Stimulated activated CD4-positive, alpha-beta T cell treated with anti-CD3 and anti-CD28 coated beads, Interleukin-4, amount 100 ng/mL, for 24 hours (primary cell): ENCODE measurements around the gene CEMIP2.
"Not testable (repeated sequence)": the region's sequence is repeated elsewhere in the genome, so short reads cannot be mapped to it uniquely, and the experiment has no call there.

Experiments
- DNase-seq: peaks from one replicate; pipeline ENCODE4 v3.0.0-alpha.2; 2020

The CEMIP2 gene

GRCh38 chr9:71675105-71675856 is 93.0 kb downstream of the CEMIP2 start:
- DNase-seq: no peak

GRCh38 chr9:71672573-71672972 is 95.7 kb downstream of the CEMIP2 start:
- no peak for DNase-seq

DNA sequence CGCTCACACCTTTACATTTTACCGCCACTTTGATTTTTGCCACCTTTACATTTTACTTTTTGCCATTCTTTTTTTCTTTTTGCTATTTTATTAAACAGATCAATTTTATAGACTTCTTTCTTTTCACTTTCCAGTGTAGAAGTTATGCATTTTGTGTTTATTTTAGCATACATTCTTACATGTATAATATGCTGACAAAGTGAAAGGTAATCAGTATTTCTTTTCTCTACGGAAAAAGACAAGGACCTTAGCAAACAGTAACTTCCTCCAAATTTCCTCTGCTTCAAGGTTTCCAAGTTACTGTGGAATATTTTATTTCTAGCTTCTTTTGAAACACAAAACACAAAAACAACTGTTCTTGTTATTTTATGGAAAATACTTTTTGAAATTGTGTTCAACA is 97.0 kb downstream of the CEMIP2 start:
- DNase-seq: no peak

- no peak for DNase-seq
Observed at GRCh38 chr9:71670121-71670520, 98.2 kb downstream of the CEMIP2 start.

DNA sequence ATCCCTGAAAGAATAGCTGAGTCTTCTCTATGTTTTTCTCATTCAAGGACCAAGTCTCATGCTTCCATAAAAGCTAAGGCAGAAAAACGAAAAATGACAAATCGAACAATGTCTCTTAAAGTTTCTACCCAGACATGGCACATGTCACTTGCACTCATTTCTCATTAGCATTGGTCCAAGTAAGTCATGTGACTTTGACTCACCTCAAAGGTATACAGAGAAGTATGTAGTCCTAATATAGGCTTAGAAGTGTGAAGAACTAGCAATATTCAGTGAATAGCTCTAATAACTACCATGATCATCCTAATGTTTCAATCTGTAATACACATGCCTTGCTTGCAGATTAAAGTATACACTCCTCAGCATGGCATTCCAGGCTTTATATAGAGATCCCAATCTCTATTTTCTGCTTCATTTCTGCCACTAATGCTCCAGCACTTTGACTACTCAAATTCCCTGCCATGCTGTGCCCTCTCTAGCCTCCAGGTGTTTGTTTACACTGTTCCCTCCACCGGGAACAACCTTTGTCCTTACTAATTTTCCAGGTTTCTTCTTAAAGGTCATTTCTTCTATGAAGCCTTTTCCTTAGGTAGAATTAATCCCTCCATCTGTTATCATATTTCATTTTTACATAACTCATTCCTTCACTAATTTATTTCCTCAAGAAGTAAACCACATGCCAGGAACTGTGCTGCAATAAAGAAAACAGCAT is 98.9 kb downstream of the CEMIP2 start:
- no peak for DNase-seq

DNA sequence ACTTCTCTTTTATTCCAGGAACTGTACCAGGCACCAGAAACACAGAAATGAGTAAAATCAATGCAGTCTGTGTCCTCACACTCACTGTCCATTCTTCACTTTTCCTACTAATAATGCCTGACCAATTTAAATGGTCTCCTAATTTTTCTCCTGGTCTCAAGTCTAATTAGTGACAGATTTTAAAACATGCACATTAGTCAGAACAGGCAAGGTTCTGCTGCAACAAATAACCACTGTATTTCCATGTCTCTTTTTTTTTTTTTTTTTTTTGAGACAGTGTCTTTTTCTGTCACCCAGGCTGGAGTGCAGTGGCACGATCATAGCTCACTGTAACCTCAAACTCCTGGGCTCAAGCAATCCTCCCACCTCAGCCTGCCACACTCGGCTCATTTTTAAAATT is 99.6 kb downstream of the CEMIP2 start:
- DNase-seq: no peak

DNA sequence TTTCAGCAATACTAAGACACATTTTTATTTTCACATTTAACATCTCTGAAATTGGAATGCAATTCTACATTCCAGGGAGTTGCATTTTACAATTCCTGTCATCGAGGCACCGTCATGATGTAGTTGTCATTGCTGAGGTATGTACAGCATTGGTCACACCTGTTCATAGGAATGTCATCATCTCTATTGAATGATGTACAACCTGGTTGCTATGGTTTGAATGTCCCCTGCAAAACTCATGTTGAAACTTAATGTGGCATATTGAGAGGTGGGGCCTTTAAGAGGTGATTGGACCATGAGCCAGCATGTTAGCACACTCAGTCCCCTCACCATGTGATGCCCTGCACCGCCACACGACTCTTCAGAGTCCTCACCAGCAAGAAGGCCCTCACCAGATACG is 103.1 kb downstream of the CEMIP2 start:
- DNase-seq: no peak

DNA sequence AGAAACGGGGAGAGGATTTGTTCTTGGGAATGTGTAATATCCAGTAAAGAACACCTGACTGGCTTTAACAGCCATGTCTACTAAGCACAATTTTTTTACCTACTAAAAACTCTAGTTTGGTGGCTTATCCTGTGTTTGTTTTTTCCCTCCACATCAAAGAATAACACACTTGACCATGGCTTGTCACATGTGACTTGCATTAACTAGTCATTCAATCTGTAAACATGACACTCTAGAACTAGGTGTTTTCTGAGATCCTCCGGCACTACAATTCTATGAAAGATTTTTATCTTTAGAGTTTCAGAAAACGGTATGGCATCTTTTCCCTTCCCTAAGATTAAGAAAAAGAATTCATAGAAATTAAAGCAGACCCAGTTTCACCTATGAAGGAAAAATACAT is 103.7 kb downstream of the CEMIP2 start:
- no peak for DNase-seq

- no peak for DNase-seq
Observed at GRCh38 chr9:71663931-71664459, 104.3 kb downstream of the CEMIP2 start.

DNA sequence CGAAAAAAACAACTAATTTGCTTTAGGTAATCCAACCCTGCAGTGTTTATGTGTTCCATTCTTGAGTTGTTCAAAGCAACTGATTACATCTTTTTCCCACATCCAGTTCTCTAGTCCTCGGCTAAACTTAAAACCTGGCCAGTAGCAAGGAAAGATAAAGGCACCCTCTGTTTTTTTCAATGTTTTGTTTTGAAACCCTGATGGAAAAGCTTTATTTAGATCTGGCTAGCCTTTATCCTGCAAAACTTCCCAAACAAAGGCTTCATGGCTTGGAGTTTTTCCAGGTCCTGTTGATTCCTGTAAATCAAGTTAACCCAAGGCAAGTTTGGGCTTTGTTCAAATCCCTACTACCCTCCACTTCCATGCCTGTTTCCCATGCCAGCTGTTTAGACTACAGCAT is 105.1 kb downstream of the CEMIP2 start:
- DNase-seq: no peak

DNA sequence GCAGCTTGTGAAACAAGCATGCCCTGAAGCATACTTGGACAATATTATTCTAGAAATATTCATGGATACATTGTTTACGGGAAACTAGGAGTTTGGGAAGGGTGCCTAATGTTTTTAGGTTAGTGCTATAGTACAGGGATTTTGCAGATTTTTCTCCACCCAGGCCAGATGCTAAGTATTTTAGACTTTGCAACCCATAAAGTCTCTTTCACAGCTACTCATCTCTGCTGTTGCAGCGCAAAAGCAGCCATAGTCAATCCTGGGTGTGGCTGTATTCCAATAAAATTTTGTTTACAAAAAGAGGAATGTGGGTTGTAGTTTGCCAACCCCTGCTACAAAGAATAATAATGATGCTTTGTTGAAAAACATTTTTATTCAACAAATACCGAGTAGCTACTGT is 106.2 kb downstream of the CEMIP2 start:
- no peak for DNase-seq

- DNase-seq: not testable (repeated sequence)
Observed at GRCh38 chr9:71657276-71657675, 111.0 kb downstream of the CEMIP2 start.

DNA sequence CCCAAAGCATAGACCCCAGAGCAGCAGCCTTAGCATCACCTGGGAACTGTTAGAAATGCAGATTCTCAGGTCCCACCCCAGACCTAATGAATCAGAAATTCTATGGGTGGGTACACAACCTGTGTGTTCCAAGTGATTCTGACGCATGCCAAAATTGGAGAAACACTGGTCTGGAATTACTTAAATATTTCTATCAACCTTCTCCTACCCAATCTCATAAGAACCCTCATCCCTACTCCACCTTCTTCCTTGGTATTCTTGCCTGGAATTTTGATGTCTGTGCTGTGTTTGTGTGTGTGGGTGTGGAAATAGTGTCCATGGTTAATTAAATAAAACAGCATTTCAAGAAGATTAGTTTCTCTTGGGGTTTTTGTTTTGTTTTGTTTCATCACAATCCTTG is 111.8 kb downstream of the CEMIP2 start:
- no peak for DNase-seq

DNA sequence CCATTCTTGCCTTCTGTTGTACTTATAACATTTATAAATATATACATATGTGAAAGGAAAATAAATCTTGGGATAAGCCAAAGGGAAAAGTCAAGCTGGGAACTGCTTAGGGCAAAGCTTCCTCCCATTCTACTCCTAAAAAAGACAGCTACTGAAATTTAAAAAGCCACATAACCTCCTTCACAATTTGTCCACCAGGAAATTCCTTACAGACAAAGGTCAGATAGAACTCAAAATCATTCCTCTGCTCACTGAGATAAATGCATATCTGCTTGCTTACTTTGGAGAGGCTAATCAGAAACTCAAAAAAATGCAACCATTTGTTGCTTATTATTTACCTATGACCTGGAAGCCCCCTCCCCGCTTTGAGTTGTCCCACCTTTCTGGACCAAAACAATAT is 112.5 kb downstream of the CEMIP2 start:
- DNase-seq: no peak

DNA sequence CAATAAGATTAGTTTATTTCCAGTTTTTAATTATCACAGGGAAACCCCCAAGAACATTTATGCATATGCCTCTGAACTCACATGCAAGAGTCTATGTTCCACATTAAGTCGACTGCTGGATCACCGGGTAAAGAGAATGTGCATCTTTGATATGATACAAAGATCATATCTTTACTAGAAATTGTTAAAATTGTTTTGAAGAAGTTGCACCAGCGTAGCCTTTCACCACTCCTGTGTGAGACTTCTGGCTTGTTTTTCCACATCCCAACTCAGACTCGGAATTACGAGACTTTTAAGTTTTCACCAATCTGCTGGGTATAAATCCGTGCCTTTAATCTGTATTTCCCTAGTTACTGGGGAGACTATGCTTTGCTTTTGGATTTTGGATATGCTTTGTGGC is 113.2 kb downstream of the CEMIP2 start:
- no peak for DNase-seq

DNA sequence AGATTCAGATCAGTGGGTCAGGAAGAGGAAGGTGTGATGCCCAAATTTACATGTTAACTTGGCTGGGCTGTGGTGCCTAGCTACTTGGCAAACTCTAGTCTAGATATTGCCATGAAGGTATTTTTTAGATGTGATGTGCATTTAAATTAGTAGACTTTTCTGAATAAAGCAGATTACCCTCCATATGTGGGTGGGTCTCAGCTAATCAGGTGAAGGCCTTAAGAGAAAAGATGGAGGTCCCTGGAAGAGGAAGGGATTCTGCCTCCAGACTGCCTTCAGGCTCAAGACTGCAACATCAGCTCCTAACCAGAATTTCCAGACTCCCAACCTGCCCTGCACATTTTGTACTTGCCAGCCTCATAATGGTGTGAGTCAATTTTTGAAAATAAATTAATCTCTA is 115.8 kb downstream of the CEMIP2 start:
- DNase-seq: no peak

DNA sequence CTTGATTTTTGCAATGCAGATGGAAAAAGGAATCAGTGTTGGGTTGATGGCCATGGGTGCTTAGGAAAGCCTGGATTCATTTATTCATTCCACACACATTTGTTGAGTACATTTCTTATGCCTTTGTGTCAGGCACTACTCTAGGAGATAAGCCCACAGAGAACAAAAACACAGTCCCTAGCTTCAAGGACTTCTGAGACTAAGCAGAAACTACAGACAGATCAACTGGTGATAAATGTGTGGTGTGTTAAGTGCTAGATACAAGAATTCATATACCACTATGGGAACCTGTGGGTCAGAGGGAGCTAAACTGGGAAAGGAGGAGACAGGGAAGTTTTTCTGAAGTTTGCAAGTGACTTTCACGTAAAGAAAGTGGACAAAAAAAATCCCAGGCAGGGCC is 119.9 kb downstream of the CEMIP2 start:
- DNase-seq: no peak

DNA sequence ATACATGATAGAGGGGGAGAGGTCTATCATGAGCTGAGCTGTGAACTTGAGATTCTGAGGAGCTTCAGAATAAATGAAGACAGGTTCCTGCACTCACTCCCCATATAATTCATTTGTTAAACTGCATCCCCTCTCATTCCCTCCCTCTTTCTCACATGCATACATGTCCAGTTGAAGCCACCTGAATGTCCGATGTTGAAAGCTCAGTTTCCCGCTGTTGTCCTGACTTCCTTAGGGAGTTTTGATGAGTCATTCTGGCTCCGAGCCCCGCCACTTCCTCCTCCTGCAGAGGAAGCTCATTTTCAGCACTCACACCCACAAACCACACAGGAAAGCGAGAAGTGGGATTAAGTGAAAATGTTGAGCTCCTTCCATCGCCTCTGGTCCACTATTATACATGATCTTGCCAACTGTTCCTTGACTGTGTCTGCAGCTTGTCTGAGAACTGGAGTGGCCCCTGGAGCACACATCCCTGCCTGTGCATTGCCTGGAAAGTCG is 121.2 kb downstream of the CEMIP2 start:
- no peak for DNase-seq

DNA sequence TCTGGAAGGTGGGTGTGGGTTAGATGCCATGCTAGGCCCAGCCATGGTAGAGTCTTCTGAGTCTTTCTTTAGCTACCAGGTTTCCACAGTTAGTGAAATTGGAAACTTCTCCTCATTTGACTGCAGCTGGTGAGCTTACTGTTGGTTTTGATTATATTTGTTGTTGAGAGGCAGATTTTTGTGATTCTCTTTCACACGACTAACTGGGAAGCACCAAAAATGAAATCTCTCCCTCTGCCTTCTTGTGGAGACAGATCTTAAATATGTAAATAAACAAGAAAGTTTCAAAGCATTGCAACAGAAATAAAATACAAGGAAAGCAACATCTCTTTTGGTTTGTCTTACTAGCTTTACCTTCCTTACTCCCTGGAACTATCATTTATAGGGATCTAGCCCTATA is 122.2 kb downstream of the CEMIP2 start:
- no peak for DNase-seq

DNA sequence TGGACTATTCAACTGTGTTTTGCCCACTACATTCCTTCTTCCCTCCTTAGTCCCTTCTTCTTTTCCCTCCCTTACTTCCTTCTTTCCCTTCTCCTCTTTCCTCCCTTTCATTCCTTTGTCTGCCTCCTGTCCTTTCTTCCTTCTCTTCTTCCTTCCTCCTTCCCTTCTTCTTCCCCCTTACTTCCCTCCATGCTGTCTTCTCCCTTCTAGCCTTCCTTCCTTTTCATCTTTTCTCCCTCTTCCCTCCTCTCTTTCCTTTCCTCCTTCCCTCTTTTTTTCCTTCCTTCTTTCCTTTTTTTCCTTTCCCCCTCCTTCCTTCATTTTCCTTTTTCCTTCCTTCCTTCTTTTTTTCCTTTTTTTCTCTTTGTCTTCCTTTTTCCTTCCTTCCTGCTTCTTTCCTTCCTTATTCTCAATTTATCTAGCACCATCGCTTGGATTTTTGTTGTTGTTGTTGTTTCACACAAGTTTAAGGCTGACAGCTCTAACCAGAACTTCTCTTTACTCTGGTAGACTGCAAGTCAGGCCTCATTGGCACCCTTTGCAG is 123.4 kb downstream of the CEMIP2 start:
- DNase-seq: no peak

DNA sequence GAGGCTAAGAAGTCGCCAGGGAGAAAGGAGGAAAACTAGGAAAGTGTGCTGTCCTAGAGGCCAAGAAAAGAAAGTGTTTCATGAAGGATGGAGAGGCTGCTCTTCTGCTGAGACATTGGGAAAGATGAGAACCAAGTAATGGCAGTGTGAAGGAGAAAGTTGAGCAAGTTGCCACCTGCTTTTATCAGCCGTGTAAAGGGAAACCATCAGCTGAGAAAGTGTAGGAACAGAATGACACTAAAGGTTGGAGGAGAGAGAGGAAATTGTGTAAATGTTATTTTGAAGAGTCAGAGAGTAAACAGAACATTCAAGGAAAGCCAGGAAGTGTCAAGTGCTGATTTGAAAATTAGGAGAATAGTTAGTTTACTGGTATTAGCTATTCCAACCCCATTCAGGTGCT is 125.0 kb downstream of the CEMIP2 start:
- DNase-seq: no peak

GRCh38 chr9:71642056-71642455 is 126.3 kb downstream of the CEMIP2 start:
- DNase-seq: no peak

DNA sequence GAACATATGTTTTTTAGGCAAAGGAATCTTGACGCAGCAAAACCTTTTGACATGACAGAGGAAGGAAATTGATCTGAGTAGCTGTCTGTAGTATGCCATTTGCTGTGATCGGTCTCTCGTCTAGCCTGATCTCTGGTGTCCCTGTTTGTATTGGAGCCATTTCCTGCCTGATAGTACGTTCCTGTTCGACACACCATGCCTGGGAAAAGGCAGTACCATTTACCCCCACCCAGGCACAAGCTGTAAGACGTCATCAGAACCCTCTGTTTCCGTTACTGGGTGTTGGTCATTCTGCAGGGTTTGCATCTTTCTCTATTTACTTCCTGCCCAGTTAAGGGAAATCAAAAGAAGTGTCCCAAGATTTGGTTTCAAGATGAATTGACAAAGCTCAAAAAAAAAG is 129.7 kb downstream of the CEMIP2 start:
- no peak for DNase-seq

GRCh38 chr9:71637926-71638325 is 130.4 kb downstream of the CEMIP2 start:
- no peak for DNase-seq
